GM21576 (cell line): ENCODE data around the gene AOAH.
A peak's percentile ranks its signal among the peaks of the same experiment; 100 is the strongest.

ENCODE experiments used
- ATAC-seq: cut with Tn5 transposase; IDR thresholded peaks from one replicate; pipeline ENCODE4 v1.9.1; 2021; ENCODE audit warnings: mild to moderate bottlenecking, moderate library complexity; ENCODE audit not compliant: unreplicated experiment

The AOAH gene

DNA sequence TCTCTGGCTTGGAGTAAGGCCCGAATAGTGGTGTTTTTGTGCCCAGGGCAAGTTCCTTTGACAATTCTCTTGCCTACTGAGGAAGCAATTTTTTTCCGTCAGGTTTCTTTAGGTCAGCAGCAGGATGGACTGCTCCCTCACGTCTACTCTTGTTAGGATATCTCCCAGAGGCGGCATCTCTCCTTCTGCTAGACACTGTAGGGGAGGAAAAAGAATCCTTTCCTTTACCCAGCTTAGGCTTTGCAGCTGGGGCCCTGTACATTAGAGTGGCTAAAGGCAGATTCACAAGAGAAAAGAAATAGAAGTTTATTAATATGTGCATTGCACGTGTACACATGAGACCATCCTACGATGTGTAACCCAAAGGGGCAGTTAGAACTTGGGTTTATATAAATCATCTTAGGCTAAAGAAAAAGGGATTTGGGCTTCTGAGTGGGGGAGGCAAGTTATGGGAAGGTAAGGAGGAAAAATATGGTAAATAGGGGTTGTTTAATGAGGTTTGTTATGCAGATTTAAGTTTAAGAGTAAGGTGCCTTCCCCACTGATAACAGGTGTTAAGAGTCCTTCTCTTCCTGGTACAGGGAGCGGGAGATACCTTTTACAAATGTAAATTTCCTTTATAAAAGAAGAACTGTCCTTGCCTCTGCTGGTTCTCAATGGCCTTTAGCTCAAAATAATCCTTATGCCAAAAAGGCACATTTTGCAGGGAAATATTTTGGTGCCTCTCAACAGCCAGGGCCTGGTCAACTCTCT, 156.4 kb downstream of the AOAH start:
- ATAC-seq: no peak

DNA sequence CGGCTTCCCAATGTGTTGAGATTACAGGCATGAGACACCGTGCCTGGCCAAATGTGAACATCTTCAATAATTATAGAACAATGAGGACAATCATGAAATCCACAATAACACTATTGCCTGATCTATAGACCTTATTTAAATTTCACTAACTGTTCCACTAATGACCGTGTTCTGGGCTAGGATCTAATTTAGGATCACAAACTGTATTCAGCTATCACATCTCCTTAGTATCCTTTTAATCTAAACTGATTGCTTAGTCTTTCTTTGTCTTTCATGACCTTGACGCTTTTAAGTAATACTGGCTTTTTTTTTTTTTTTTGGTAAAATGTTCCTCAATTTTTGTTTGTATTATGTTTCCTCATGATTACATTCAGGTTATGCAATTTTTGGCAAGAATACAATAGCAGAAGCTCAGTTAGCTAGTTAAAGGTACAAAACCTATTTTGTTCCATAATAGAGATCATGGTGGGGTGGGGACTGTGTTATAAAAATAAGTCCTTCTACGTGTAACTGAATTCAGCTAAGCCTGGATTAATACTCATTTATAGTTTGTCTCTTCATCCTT, 158.4 kb downstream of the AOAH start:
- ATAC-seq: no peak

GRCh38 chr7:36564489-36564888, 159.8 kb downstream of the AOAH start:
- ATAC-seq: no peak

- ATAC-seq: no peak
These were observed 160.5 kb downstream of the AOAH start for GRCh38 chr7:36563706-36564327.

DNA sequence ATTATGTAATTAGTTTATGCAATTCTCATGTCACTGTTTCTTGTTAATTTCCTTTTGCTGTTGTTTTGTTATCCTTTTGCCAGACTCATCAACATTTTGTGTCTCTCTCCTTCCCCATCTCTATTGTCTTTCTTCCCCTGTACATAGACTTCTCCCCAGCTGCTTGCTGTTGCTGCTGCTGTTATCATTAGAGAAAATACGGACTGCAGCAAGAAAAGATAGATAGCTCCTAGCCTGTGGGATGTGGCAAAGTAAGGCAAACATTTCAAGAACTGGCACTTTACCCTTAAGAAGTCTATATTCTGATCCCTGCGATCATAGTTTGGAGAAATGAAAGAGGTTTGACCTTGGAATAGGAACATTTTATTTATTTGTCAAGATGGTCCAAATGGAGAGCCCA, 162.2 kb downstream of the AOAH start:
- ATAC-seq: no peak

DNA sequence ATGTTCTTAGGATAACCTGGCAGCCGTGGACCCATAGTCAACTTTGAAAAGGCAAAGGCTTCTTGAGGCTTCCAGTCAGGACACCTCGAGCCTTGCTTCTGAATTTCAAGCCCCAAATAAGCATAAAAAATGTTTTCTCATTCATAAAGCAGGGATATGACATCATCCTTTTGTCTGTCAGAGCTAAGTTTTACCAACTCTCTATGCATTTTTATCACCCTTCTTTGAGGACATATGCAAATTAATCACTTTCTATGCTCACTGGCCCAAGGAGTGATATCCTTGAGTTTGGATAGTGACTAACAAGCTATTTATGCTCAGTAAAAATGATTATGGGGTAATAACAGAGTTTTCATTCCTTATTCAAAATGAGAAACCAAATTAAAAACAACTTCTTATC, 175.3 kb downstream of the AOAH start:
- ATAC-seq: no peak

DNA sequence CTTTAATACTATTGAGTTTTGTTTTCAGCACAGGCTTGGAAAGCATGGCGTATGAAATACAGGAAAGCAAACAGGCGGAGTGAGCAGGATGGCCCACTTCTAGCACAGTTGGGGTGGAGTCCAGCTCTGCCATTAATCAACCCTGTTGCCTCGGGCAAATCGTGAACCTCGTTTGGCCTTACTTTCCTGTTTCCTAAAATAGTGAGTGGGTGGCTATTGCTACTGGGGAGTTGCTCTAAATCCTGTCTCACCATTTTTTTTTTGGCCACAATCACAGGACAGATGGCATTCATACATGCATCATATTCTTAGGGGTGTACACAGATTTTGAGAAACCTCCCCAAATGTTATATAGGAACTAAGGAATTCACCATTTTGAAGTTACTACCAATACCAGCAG, 176.9 kb downstream of the AOAH start:
- no peak for ATAC-seq

- ATAC-seq: no peak
These were observed 178.0 kb downstream of the AOAH start for GRCh38 chr7:36546331-36546730.

DNA sequence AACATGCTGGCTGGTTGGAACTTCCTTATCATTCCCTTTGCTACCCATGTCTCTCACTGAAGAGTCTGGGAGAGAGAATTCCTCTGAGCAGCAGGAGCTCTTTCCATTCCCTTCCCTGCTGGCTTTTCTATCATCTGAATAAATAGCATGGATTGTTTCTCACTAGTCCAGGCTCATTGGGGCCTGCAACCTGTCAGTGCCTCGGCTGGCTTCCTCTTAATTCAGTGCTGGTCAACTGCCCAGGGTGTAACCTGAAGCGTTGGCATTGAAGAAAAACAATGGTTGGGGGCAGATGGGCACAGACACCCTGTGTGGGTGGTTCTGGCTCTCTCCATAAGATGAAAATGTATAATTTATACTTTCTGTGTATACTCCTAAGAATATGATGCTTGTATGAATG, 179.0 kb downstream of the AOAH start:
- ATAC-seq: no peak

DNA sequence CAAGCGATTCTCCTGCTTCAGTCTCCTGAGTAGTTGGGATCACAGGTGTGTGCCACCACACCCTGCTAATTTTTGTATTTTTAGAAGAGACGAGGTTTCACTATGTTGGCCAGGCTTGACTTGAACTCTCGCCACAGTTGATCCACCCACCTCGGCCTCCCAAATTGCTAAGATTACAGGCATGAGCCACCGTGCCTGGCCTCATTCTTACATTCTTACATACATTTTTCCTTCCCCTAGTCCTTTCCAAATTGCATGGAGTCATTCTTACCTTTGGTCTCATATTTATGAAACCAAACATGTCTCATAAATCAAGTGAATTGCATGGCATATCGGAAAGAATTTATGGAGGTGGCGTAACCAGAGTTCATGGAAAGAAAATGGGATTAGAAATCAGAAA, 186.2 kb downstream of the AOAH start:
- ATAC-seq: no peak

DNA sequence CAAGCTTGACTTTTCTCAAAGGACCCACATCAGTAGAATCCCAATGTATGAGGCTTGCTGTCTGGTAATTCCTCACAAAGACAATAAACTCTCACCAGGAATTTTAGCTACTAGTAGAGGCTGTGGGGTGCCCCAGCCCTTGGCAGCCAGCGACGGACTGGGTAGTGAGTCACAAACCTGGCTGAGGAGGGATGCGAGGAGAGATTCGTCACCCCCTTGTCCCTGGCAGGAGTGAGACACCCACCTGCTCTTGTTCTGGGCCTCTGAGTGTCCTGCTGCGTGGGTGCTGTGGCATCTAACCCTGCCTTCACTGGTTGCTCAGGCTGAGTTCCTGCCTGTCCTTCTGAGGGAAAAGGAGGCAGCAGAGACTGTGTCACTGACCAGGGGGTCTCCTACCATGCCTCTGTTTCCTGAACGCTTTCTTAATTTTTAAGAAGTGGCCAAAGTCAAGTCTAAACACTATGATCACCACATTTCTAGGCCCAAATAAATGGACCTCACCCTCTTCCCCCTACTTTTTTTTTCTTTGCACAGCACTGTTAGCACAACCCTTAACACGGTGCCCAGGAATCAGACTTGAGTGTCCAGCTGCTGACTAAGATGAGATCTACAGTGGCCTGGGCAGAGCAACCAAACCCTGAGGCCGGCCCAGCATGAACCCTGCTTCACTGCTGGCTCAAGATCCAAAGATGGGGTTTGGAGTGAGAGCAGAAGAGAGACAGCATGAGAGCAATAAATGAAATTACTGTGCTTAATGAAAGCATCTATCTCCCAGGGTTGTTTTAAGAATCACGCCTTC, 188.2 kb downstream of the AOAH start:
- ATAC-seq: no peak

GRCh38 chr7:36533717-36534116, 190.6 kb downstream of the AOAH start:
- no peak for ATAC-seq

DNA sequence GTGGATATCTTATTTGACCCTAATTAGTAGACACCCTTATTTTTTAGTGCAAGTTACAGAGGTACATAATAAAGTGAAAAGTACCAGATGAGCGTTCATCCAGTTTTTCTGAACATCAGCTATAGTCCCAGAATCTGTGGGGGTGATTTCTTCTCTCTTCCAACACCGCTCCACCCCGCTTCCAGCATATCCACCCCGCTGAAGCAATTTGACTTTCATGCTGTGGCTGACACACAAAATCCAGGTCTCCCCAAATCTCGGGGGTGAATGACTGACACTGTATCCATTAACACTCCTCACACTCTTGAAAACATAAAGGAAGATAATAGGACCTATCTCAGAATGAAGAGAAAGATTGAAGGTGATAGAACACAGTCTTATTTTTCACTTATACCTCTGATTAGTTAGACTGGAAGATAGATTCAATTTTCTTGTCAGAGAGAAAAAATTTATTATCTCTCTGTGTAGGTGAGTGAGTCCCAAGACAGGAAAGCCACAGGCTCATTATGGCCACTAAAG, 191.3 kb downstream of the AOAH start:
- ATAC-seq: no peak

DNA sequence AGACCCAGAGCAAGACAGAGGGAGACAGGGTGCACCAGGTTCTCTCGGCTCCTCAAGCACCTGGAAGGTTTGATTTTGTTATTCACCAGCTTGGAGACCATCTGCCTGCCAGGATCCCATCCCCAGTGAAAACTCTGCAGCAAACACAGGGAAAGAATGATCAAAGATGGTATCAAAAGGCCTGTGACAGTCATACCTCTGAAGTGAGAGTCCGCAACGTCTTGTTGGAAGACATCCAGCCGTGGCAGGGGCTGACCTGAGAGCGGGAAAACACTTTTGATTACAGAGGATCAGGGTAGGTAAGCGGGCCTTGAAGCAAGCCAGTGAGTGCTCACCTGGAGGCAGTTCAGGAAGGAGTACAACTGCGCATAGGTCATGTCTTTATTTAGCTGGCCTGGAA, 192.3 kb downstream of the AOAH start:
- no peak for ATAC-seq

DNA sequence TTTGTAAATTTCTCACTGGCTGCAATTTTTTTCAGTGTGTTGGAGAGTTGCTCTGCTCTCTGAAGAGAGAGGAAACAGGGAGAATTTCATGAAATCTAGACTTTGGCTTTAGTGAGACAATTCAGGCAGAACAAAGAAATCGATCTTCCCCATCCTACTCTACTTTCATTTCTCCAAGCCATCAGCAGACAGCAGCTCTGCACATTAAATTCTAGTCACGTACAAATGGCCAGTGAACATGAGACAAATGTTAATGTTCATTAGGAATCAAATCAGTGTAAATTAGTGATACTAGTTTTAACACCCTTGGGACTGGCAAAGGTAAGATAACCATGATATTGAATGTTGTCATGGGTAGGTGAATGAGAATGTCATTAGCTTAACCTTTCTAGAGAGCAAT, 193.8 kb downstream of the AOAH start:
- no peak for ATAC-seq

DNA sequence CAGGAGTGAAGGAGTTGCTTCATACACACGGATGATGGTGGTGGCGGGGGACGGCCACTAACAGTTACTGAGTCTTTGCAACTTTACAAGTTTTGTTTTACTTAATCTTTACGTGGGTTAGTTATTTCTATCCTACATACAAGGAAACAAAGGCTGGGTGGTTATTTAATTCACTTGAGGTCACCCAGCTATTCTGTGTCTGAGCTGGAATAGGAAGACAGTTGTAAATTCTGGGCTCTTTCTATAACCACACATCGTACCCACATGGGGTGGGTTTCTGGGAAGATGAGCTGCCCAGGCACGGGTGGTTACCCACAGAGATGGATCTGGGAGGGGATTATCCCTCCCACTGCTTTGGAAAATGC, 196.8 kb downstream of the AOAH start:
- no peak for ATAC-seq

GRCh38 chr7:36526863-36527548, 197.3 kb downstream of the AOAH start:
- peak; percentile 83 for ATAC-seq

GRCh38 chr7:36523371-36524101, 200.8 kb downstream of the AOAH start:
- no peak for ATAC-seq

GRCh38 chr7:36522453-36523007, 201.8 kb downstream of the AOAH start:
- ATAC-seq: no peak

DNA sequence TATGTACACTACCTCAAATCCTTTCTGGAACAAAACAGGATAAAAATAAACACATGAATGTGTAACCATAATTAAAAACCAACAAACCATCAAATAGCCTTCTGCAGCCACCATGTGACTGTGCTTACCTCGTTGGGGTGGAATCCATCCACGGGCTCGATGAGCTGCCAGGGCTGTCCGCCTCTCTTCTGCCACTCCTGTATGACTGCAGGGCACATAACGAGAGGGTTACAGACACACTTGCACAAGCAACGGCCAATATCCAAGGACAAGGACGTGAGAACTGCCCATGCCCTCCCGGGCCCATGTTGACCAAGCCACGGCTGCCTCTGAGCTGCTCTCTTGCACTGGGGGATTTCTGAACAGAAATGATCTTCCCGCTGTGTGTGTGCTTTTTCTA, 202.4 kb downstream of the AOAH start:
- ATAC-seq: no peak
